Measurements from ENCODE around the gene CCL26. TPM values are rescaled to one million over a fixed set of nuclear protein-coding genes. Genes with fewer than 3 reads are reported as not detected.

CCL26 gene
- total and polyA plus RNA-seq, 2 experiments from 2014 or later = 3.0 to 18.4 TPM

DNA sequence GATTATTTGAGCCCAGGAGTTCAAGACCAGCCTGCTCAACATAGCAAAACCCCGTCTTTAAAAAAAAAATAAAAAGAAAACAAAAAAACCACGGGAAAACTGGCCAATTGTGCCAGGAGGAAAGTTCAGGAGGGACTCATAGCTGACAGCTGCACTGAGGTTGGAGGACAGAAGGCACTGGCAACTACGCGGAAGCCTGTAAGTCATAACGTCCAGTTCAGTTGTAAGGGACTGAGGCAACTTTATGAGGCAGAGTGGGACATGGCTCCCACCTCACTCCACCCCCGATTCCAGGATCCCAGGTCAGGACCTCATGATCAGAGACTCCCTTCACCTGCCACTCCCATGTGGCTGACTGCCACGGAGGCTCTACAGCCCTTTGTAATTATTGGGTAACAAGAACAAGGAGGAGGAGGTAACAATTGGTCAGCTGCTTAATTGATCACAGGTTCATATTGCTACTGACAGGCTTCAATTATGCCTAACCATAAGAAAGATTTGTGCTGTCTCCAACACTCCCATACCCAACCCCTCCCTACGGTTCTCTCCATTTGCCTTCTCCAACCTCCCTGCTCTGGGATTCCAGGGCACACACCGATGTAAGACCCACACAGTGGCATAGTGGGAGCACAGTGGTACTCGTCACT, 43.5 kb upstream of the CCL26 start (continued):
- TF ChIP-seq, protein P1, sequence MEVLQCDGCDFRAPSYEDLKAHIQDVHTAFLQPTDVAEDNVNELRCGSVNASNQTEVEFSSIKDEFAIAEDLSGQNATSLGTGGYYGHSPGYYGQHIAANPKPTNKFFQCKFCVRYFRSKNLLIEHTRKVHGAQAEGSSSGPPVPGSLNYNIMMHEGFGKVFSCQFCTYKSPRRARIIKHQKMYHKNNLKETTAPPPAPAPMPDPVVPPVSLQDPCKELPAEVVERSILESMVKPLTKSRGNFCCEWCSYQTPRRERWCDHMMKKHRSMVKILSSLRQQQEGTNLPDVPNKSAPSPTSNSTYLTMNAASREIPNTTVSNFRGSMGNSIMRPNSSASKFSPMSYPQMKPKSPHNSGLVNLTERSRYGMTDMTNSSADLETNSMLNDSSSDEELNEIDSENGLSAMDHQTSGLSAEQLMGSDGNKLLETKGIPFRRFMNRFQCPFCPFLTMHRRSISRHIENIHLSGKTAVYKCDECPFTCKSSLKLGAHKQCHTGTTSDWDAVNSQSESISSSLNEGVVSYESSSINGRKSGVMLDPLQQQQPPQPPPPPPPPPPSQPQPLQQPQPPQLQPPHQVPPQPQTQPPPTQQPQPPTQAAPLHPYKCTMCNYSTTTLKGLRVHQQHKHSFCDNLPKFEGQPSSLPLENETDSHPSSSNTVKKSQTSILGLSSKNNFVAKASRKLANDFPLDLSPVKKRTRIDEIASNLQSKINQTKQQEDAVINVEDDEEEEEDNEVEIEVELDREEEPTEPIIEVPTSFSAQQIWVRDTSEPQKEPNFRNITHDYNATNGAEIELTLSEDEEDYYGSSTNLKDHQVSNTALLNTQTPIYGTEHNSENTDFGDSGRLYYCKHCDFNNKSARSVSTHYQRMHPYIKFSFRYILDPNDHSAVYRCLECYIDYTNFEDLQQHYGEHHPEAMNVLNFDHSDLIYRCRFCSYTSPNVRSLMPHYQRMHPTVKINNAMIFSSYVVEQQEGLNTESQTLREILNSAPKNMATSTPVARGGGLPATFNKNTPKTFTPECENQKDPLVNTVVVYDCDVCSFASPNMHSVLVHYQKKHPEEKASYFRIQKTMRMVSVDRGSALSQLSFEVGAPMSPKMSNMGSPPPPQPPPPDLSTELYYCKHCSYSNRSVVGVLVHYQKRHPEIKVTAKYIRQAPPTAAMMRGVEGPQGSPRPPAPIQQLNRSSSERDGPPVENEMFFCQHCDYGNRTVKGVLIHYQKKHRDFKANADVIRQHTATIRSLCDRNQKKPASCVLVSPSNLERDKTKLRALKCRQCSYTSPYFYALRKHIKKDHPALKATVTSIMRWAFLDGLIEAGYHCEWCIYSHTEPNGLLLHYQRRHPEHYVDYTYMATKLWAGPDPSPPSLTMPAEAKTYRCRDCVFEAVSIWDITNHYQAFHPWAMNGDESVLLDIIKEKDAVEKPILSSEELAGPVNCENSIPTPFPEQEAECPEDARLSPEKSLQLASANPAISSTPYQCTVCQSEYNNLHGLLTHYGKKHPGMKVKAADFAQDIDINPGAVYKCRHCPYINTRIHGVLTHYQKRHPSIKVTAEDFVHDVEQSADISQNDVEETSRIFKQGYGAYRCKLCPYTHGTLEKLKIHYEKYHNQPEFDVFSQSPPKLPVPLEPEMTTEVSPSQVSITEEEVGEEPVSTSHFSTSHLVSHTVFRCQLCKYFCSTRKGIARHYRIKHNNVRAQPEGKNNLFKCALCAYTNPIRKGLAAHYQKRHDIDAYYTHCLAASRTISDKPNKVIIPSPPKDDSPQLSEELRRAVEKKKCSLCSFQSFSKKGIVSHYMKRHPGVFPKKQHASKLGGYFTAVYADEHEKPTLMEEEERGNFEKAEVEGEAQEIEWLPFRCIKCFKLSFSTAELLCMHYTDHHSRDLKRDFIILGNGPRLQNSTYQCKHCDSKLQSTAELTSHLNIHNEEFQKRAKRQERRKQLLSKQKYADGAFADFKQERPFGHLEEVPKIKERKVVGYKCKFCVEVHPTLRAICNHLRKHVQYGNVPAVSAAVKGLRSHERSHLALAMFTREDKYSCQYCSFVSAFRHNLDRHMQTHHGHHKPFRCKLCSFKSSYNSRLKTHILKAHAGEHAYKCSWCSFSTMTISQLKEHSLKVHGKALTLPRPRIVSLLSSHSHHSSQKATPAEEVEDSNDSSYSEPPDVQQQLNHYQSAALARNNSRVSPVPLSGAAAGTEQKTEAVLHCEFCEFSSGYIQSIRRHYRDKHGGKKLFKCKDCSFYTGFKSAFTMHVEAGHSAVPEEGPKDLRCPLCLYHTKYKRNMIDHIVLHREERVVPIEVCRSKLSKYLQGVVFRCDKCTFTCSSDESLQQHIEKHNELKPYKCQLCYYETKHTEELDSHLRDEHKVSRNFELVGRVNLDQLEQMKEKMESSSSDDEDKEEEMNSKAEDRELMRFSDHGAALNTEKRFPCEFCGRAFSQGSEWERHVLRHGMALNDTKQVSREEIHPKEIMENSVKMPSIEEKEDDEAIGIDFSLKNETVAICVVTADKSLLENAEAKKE (CRISPR knock-in tag; IDR thresholded peaks at IDR 0.05) = no peak
- TF ChIP-seq EZH2phosphoT487 (IDR thresholded peaks at IDR 0.05; ENCODE audit: unreplicated experiment) (no peak), JUNB (IDR thresholded peaks at IDR 0.05; ENCODE audit: unreplicated experiment) (no peak), POLR2AphosphoS5 (IDR thresholded peaks at IDR 0.05; ENCODE audit: low read depth) (no peak), CREB1 (CRISPR knock-in tag; IDR thresholded peaks at IDR 0.05; ENCODE audit: low read depth) (no peak), NANOG (IDR thresholded peaks at IDR 0.05; ENCODE audit: borderline replicate concordance) (no peak)
- TF ChIP-seq, protein P2, sequence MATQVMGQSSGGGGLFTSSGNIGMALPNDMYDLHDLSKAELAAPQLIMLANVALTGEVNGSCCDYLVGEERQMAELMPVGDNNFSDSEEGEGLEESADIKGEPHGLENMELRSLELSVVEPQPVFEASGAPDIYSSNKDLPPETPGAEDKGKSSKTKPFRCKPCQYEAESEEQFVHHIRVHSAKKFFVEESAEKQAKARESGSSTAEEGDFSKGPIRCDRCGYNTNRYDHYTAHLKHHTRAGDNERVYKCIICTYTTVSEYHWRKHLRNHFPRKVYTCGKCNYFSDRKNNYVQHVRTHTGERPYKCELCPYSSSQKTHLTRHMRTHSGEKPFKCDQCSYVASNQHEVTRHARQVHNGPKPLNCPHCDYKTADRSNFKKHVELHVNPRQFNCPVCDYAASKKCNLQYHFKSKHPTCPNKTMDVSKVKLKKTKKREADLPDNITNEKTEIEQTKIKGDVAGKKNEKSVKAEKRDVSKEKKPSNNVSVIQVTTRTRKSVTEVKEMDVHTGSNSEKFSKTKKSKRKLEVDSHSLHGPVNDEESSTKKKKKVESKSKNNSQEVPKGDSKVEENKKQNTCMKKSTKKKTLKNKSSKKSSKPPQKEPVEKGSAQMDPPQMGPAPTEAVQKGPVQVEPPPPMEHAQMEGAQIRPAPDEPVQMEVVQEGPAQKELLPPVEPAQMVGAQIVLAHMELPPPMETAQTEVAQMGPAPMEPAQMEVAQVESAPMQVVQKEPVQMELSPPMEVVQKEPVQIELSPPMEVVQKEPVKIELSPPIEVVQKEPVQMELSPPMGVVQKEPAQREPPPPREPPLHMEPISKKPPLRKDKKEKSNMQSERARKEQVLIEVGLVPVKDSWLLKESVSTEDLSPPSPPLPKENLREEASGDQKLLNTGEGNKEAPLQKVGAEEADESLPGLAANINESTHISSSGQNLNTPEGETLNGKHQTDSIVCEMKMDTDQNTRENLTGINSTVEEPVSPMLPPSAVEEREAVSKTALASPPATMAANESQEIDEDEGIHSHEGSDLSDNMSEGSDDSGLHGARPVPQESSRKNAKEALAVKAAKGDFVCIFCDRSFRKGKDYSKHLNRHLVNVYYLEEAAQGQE (IDR thresholded peaks at IDR 0.05; ENCODE audit: unreplicated experiment) = no peak
- TF ChIP-seq, protein P3, sequence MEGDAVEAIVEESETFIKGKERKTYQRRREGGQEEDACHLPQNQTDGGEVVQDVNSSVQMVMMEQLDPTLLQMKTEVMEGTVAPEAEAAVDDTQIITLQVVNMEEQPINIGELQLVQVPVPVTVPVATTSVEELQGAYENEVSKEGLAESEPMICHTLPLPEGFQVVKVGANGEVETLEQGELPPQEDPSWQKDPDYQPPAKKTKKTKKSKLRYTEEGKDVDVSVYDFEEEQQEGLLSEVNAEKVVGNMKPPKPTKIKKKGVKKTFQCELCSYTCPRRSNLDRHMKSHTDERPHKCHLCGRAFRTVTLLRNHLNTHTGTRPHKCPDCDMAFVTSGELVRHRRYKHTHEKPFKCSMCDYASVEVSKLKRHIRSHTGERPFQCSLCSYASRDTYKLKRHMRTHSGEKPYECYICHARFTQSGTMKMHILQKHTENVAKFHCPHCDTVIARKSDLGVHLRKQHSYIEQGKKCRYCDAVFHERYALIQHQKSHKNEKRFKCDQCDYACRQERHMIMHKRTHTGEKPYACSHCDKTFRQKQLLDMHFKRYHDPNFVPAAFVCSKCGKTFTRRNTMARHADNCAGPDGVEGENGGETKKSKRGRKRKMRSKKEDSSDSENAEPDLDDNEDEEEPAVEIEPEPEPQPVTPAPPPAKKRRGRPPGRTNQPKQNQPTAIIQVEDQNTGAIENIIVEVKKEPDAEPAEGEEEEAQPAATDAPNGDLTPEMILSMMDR (conservative IDR thresholded peaks at IDR 0.05; ENCODE audit: low read depth in 2 of 2) = no peak

All from GM23338 (cell line).